Fibroblast of skin of right biceps (primary cell): ENCODE data around the gene PPP1R1C.

Experiments
- DNase-seq: peaks from one replicate; pipeline ENCODE4 v3.0.0-alpha.2; 2013

The PPP1R1C gene

GRCh38 chr2:182115258-182115657, 129.6 kb downstream of the PPP1R1C start:
- DNase-seq = no peak

DNA sequence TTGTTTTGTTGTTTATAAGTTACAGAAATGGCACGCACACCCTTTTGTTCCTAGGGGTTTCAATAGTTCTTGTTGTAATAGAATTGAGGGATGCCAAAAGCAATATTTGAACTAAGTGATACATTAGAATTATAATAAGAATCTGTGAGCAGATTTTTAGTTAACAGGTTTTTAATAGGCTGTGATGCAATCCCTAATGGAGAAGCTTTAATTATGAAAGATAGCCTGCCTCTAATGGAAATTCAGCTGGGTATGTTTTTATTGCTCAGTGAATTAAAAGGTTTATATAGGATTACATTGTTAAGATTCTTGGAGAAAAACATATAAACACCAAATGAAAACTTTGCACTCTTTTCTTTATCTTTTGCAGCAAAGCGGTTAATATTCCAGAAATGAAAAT, 131.1 kb downstream of the PPP1R1C start:
- no peak for DNase-seq

GRCh38 chr2:182117196-182117595, 131.5 kb downstream of the PPP1R1C start:
- DNase-seq = no peak

DNA sequence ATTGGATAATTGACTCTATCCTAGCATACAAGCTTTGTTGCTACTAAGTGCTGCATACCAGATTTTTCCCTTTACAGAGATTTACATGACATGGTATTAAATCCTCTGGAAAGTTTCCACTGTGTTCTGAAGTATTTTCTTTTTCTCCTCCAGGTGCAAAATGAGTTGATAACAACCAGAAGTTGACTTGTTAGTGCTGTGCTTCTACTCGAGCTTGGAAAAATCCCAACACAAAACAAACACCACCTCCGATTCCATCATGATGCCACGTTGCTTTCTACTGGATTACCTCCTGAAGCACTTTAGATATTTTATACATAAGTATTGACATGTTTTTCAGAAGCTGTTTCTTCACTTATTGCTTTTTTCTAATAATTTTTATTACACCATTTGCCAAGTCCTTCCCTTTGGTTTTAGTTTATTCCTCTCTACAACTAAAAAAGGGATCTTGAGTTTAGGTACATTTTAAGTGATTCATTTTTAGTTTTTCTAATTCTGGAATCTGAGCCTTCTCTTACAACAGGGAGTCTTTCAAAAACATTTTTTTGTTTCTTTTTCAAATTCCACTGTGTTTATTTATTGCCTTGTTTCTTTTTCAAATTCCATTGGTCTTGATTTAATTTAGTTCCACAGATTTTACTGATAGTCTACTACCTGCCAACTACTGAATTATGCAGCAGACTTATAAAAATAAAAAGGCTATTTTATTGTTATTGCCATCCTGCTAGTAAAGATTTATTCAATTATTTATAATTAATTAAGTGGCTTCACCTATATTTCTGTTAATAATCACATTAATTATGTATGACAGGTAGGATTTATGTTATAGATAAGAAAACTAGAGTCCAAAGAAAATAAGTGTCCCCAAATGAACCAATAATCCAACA, 143.4 kb downstream of the PPP1R1C start:
- no peak for DNase-seq

GRCh38 chr2:182132605-182133004, 147.0 kb downstream of the PPP1R1C start:
- DNase-seq = no peak

DNA sequence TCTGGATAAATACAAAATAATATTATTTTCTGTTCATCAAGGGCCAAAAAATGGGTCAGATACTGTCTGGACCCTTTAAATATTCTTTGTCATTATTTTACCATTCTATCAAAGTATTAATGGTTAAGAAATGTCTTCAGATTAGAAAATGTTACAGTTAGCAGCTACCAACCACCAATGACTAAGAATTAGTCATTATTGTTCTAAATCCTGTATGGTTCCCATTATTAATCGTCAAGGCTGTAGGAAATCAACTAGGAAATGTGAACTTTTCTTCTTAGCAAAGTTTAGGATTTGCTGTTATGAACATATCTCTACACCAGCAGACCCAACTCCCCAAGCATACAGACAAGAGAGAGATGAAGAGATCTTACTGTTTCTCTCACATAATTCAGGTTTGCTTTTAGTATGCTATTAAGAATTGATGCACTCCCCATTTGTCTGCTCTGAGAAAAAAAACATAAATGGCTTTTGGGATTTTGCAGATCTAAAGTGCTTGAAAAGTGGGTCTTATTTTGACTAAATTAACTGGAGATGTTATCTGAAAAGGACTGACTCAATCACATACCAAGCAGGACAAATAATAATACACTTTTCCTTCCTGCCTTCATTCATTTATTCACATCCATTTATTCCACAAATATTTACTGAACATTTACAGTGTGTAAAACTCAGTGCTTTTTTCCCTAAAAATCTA, 147.7 kb downstream of the PPP1R1C start:
- DNase-seq = peak; percentile 33

DNA sequence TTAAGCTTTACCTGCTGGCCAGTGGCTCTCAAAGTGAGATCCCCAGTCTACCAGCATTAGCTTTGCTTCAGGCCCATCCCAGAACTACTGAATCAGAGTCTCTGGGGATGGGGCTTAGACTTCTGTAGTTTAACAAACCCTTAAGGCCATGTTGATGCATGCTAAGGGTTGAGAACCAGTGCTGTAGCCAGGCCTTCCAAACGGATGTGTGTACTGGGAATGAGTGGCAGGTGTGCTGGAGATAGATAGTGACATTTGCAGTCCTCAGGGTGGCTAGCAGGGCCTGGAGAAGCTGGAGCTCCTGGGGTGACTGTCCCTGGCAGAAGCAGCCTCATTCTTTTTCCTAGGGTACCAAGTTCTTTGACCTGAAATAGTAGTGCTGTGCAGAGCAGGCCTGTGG, 148.5 kb downstream of the PPP1R1C start:
- DNase-seq = no peak

- DNase-seq = no peak
These were observed 156.4 kb downstream of the PPP1R1C start for GRCh38 chr2:182142062-182142461.

DNA sequence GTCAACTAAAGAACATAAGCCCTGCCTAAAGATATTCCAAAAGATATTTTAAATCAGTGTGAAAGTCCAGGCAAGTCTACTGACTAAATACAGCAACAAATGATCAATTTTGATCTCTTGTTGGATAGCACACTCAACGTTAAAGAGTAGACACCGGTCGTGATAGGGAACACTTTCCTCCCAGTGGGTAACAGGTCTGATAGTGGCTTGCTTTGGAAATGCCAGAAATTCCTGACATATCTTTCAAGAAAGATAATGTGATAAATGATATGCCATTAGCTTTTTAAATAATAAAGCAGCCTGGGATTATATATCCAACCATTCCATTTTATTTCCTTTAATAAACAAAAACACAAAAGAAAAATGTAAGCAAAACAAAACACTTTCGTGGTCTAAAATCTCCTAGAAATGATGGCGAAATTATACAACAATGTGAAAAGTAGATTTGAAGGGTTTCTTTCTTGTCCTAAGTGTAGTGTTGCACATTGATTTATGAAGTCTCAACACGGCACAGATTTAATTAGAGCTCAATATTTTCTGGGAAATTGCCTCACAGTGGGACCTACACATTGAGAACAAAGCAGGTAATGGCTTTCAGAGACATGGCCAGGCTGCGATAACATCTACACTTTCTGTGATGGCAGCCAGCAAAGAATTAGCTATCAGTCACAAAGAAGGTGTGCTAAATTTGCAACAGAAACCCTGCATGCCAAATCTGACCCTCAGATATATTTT, 158.6 kb downstream of the PPP1R1C start:
- DNase-seq = no peak

DNA sequence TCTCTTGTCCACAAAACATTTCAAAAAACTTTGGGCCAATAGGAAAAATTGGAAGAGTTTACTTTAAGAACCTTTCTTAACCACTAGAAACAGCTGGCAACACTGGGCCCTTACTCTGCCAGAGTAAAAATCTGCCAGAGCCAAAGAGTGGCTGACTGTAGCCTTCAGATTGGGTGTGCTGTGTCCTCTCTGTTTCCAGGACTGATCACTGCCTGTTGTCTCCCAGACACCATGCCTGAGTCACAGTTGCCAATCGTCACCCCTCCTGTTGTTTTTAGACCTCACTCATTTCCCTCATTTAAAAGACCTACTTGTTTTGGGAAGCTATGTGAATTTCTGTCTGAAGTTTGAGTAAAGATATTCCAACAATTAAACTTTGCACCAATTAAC, 159.1 kb downstream of the PPP1R1C start:
- DNase-seq = peak; percentile 5

DNA sequence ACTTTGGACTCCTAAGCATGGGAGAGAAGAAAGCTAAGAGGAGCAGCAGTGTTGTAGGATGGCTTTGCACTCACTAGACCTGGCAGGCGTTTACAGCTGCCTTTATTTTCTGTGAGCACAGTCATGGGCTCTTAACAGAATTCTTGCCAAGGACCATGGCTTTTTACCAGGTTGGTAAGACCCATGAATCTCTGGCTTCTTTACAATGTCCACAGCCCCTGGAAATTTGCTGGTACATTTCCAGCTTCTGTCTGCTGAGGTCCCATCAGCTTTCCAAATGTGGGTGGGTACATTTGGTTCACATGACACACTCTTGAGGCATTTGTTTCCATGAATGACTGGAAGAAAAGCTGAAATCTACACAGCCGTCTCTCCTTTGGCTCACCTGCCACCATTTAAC, 162.7 kb downstream of the PPP1R1C start:
- no peak for DNase-seq

DNA sequence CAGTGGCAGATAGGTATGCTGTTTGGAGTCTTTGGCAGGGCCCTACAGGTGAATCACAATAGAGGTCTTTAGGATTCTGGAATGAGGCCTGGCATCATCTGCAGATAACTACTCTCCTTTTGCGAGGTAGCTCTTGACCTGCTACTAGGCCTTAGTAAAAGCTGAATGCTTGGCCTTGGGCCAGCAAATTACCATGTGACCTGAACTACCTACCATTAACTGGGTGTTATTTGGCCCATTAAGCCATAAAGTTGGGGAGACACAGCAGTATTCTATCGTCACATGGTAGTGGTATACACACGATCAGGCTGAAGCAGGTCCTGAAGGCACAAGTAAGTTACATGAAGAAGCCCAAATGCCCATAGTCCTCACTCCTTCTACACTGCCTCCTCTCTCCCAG, 178.2 kb downstream of the PPP1R1C start:
- no peak for DNase-seq

- no peak for DNase-seq
These were observed 179.0 kb downstream of the PPP1R1C start for GRCh38 chr2:182164686-182165085.

- DNase-seq = no peak
These were observed 179.5 kb downstream of the PPP1R1C start for GRCh38 chr2:182165202-182165601.

- DNase-seq = no peak
These were observed 180.8 kb downstream of the PPP1R1C start for GRCh38 chr2:182166406-182166805.

GRCh38 chr2:182166841-182167240, 181.2 kb downstream of the PPP1R1C start:
- DNase-seq = no peak
